ENCODE results near the gene MORN1. TPM values are rescaled to one million over a fixed set of nuclear protein-coding genes. Genes with fewer than 3 reads are reported as not detected.

The MORN1 gene
- total RNA-seq, 4 donors from 2014 or later = 5.7 to 13.4 (median 8.5) TPM

GRCh38 chr1:2360588-2361364 is 30.6 kb downstream of the MORN1 start:
- Histone ChIP-seq H3K4me3 (no peak overlapping the region), H3K27me3 (no peaks in the 10 kb centered on the region), H3K27ac (no peak overlapping the region), H3K36me3 (no peaks in the 10 kb centered on the region), H3K4me1 (no peaks in the 10 kb centered on the region), H3K9me3 (no peaks in the 10 kb centered on the region)
- no peak for DNase-seq (ENCODE audit: low spot score in 2 of 2)
- no peak for TF ChIP-seq CTCF (IDR thresholded peaks at IDR 0.05)
- TF ChIP-seq EP300 (IDR thresholded peaks at IDR 0.05) = no peak
- TF ChIP-seq POLR2AphosphoS5 (IDR thresholded peaks at IDR 0.05) = no peak
- no peak for TF ChIP-seq POLR2A (IDR thresholded peaks at IDR 0.05)
- 73% methylated on average over 11 of the region's 11 CpGs for WGBS

- no peaks in the 10 kb centered on the region for H3K9me3 ChIP-seq
- no peak overlapping the region for H3K4me3 ChIP-seq
- 93% methylated on average over 3 of the region's 24 CpGs for WGBS
- no peaks in the 10 kb centered on the region for H3K4me1 ChIP-seq
- no peaks in the 10 kb centered on the region for H3K27me3 ChIP-seq
- TF ChIP-seq CTCF (IDR thresholded peaks at IDR 0.05) = no peak
- TF ChIP-seq EP300 (IDR thresholded peaks at IDR 0.05) = no peak
- TF ChIP-seq POLR2AphosphoS5 (IDR thresholded peaks at IDR 0.05) = no peak
- TF ChIP-seq POLR2A (IDR thresholded peaks at IDR 0.05) = no peak
- H3K36me3 ChIP-seq = no peaks in the 10 kb centered on the region
- no peak for DNase-seq (ENCODE audit: low spot score in 2 of 2)
- no peak overlapping the region for H3K27ac ChIP-seq
Observed at GRCh38 chr1:2358651-2359640, 32.4 kb downstream of the MORN1 start.

- Histone ChIP-seq H3K4me1 (peaks cover 6% of the 10 kb centered on the region), H3K9me3 (no peaks in the 10 kb centered on the region), H3K27me3 (no peaks in the 10 kb centered on the region), H3K27ac (no peak overlapping the region), H3K4me3 (no peak overlapping the region), H3K36me3 (no peaks in the 10 kb centered on the region)
- WGBS = 89% methylated on average over 10 of the region's 13 CpGs
- DNase-seq (ENCODE audit: low spot score in 2 of 2) = no peak
- TF ChIP-seq CTCF (IDR thresholded peaks at IDR 0.05) (no peak), POLR2AphosphoS5 (IDR thresholded peaks at IDR 0.05) (no peak), POLR2A (IDR thresholded peaks at IDR 0.05) (no peak), EP300 (IDR thresholded peaks at IDR 0.05) (no peak)
Observed at GRCh38 chr1:2358072-2358471, 33.3 kb downstream of the MORN1 start.

- TF ChIP-seq POLR2A (IDR thresholded peaks at IDR 0.05) (no peak), EP300 (IDR thresholded peaks at IDR 0.05) (no peak), CTCF (IDR thresholded peaks at IDR 0.05) (no peak), POLR2AphosphoS5 (IDR thresholded peaks at IDR 0.05) (no peak)
- 89% methylated on average over 5 of the region's 37 CpGs for WGBS
- DNase-seq (ENCODE audit: low spot score in 2 of 2) = no peak
- Histone ChIP-seq H3K4me3 (no peak overlapping the region), H3K27me3 (no peaks in the 10 kb centered on the region), H3K27ac (no peak overlapping the region), H3K36me3 (no peaks in the 10 kb centered on the region), H3K9me3 (no peaks in the 10 kb centered on the region), H3K4me1 (peaks cover 13% of the 10 kb centered on the region)
Observed at GRCh38 chr1:2356911-2357845, 34.2 kb downstream of the MORN1 start.
